HG02981 (cell line): Measurements from ENCODE around the gene NUP58.

ENCODE experiments used
- ATAC-seq: cut with Tn5 transposase; IDR thresholded peaks from one replicate; pipeline ENCODE4 v1.9.1; 2021; ENCODE audit warnings: mild to moderate bottlenecking, moderate library complexity; ENCODE audit not compliant: unreplicated experiment

Gene NUP58

GRCh38 chr13:25301347-25302113, at the start of gene NUP58:
Gene NUP58 (plus strand): TSS chr13:25301625. CDS start chr13:25301774, 149 bp downstream.
- ATAC-seq = peak; percentile 99

GRCh38 chr13:25252225-25252624, 49.2 kb upstream of the NUP58 start:
- ATAC-seq = no peak

- no peak for ATAC-seq
Observed at GRCh38 chr13:25252752-25253151, 48.7 kb upstream of the NUP58 start.

- ATAC-seq = no peak
Observed at GRCh38 chr13:25253702-25254101, 47.7 kb upstream of the NUP58 start.

GRCh38 chr13:25262261-25262660, 39.2 kb upstream of the NUP58 start:
- no peak for ATAC-seq

GRCh38 chr13:25266706-25267105, 34.7 kb upstream of the NUP58 start:
- ATAC-seq = no peak

- ATAC-seq = no peak
Observed at GRCh38 chr13:25267715-25268114, 33.7 kb upstream of the NUP58 start.

- no peak for ATAC-seq
Observed at GRCh38 chr13:25268561-25268960, 32.9 kb upstream of the NUP58 start.

- ATAC-seq = no peak
Observed at GRCh38 chr13:25276748-25277147, 24.7 kb upstream of the NUP58 start.

- no peak for ATAC-seq
Observed at GRCh38 chr13:25280396-25280795, 21.0 kb upstream of the NUP58 start.

- ATAC-seq = peak; percentile 66
Observed at GRCh38 chr13:25281193-25281934, 20.1 kb upstream of the NUP58 start.

GRCh38 chr13:25281935-25282332, 19.5 kb upstream of the NUP58 start:
- ATAC-seq = peak; percentile 16

GRCh38 chr13:25286308-25286968, 15.0 kb upstream of the NUP58 start:
- peak; percentile 31 for ATAC-seq

GRCh38 chr13:25286969-25287961, 14.2 kb upstream of the NUP58 start, which contains the start of gene MTMR6:
Gene MTMR6 (minus strand): TSS chr13:25287488. CDS start chr13:25287247, 241 bp downstream.
- peak; percentile 97 for ATAC-seq

GRCh38 chr13:25288966-25289365, 12.5 kb upstream of the NUP58 start:
- no peak for ATAC-seq

- no peak for ATAC-seq
Observed at GRCh38 chr13:25291691-25292090, 9.7 kb upstream of the NUP58 start.

GRCh38 chr13:25292301-25292700, 9.1 kb upstream of the NUP58 start:
- no peak for ATAC-seq

GRCh38 chr13:25295228-25295627, 6.2 kb upstream of the NUP58 start:
- ATAC-seq = no peak

GRCh38 chr13:25295701-25296100, 5.7 kb upstream of the NUP58 start:
- ATAC-seq = no peak

- ATAC-seq = peak; percentile 18
Observed at GRCh38 chr13:25300861-25301346, 521 bp upstream of the NUP58 start.
